Stimulated activated naive B cell treated with anti-CD40 and anti-IgM and Interleukin-4, amounts not matched to agents 10 μg/mL and 1 μg/mL and 100 μg/mL, for 72 hours (primary cell): ENCODE results near the gene WDR1.
A peak's percentile ranks its signal among the peaks of the same experiment; 100 is the strongest.

Source experiments
- ATAC-seq, 2 donors: fragments of 150-1000 bp; cut with Tn5 transposase; replicated peaks; 2 replicates each; pipeline ENCODE4 v1.10.0; 2021; ENCODE audit warnings: moderate library complexity in 1 of 2
- DNase-seq: peaks from one replicate; pipeline ENCODE4 v3.0.0; 2021
- H3K27ac Mint-ChIP-seq: one replicate; pipeline ENCODE4 v1.8.0; 2022; ENCODE audit warnings: mild to moderate bottlenecking, mixed read lengths
- H3K27me3 Mint-ChIP-seq, 2 donors: one replicate each; pipeline ENCODE4 v1.8.0; 2022; ENCODE audit warnings: mixed read lengths in 2 of 2
- H3K36me3 Mint-ChIP-seq, 2 donors: one replicate each; pipeline ENCODE4 v1.8.0; 2022; ENCODE audit warnings: mixed read lengths in 2 of 2, mild to moderate bottlenecking in 1 of 2
- H3K4me1 Mint-ChIP-seq, 2 donors: one replicate each; pipeline ENCODE4 v1.8.0; 2022; ENCODE audit warnings: mixed read lengths in 2 of 2, mild to moderate bottlenecking in 1 of 2
- H3K4me3 Mint-ChIP-seq, 2 donors: one replicate each; pipeline ENCODE4 v1.8.0; 2022; ENCODE audit warnings: mild to moderate bottlenecking in 2 of 2, mixed read lengths in 2 of 2, moderate library complexity in 1 of 2
- H3K9me3 Mint-ChIP-seq, 2 donors: one replicate each; pipeline ENCODE4 v1.8.0; 2022; ENCODE audit warnings: mixed read lengths in 2 of 2, mild to moderate bottlenecking in 1 of 2

The WDR1 gene, protein sequence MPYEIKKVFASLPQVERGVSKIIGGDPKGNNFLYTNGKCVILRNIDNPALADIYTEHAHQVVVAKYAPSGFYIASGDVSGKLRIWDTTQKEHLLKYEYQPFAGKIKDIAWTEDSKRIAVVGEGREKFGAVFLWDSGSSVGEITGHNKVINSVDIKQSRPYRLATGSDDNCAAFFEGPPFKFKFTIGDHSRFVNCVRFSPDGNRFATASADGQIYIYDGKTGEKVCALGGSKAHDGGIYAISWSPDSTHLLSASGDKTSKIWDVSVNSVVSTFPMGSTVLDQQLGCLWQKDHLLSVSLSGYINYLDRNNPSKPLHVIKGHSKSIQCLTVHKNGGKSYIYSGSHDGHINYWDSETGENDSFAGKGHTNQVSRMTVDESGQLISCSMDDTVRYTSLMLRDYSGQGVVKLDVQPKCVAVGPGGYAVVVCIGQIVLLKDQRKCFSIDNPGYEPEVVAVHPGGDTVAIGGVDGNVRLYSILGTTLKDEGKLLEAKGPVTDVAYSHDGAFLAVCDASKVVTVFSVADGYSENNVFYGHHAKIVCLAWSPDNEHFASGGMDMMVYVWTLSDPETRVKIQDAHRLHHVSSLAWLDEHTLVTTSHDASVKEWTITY

DNA sequence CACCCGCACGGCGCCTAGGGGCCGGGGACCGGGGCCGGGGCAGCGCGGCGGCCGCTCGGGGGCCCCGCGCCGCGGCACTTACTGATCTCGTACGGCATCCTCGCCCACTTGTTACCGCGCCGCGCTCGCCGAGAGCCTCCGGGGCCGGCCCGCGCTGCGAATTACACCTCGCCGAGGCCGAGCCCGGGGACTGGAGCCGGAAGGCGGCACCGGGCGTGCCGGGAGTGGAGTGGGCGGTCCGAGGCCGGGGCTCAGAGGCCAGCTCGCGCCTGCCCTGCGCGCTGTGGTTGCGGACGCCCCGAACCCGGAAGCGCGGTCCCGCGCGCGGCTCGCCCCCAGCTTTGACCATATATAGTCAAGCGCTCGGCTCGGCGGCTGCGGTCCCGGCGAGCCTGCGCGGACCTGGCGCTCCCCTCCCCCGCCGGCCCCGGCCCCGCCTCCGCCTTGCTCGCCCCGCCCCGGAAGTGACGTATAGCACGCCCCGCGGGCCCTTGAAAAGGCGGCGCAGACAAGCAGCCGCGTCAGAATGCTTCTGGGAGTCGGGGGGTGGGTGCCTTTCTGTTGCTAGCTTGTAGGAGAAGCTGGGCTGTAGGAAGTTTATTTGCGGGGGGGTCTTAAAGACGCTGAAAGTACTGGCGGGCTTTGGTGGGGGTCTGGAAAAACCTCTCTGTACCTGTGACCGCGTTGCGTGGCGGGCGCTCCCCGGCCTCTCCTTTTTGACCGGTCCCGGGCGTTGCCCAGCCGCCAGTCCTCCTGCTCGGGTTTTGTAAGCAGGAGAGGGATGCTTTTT lies at the start of gene WDR1:
Gene WDR1 (minus strand): TSS at position 231 of the 790 bp plus-strand sequence. CDS start 133 bp downstream, at position 98.
- H3K36me3 Mint-ChIP-seq = peaks cover 33 to 38% of the 10 kb centered on the region in 2 donors
- no peaks in the 10 kb centered on the region for H3K27me3 Mint-ChIP-seq
- peak; percentile 95 for DNase-seq
- no peaks in the 10 kb centered on the region for H3K9me3 Mint-ChIP-seq
- H3K27ac Mint-ChIP-seq = peak within 1 kb of the TSS; percentile 99
- H3K4me1 Mint-ChIP-seq = peaks cover 47 to 61% of the 10 kb centered on the region in 2 donors
- H3K4me3 Mint-ChIP-seq = peak within 1 kb of the TSS; percentile 95 to 97
- peak; percentile 86 to 88 for ATAC-seq

DNA sequence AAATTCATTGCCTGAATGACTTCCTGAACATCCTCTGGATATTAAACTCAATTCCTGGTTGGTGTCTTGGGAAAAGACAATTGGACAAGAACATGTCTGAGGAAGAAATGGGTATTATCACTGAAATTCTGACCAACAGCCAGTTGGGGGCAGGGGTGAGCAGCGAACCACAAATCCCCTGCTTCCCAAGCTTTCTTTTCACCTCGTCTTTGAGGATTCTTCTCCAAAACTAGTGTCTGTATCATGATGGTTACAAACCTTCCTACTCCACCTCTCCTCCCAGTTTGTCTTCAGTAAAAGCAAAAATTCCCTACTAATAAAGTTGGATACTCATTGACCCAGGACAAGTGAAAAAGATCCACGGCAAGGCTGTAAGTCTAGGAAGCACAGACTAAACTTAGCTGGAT lies 48.3 kb upstream of the WDR1 start:
- Mint-ChIP-seq H3K27me3 (peaks cover 4 to 5% of the 10 kb centered on the region in 2 donors), H3K9me3 (no peaks in the 10 kb centered on the region), H3K4me1 (no peaks in the 10 kb centered on the region), H3K36me3 (no peaks in the 10 kb centered on the region), H3K4me3 (no peak overlapping the region), H3K27ac (no peak overlapping the region)
- DNase-seq = no peak
- ATAC-seq = no peak

DNA sequence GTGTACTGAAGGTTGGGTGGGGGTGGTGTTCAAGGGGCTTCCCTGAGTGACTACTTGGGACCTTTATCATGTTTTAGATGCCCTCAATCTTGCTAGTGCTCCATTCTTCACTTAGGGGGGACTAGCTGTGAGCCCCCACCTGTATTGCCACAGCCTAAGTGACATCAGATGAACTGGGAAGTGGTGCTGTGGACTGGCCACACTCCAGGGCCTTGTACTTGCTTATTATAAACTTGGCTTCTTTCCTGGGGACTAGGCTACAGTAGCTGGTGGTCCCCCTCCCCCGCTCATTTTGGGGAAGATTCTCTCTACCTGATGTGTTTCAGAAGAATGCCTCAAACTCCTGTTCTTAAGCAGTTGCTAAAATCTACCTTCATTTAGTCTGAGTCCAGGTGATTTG lies 46.7 kb upstream of the WDR1 start:
- no peak for ATAC-seq
- no peak overlapping the region for H3K4me3 Mint-ChIP-seq

DNA sequence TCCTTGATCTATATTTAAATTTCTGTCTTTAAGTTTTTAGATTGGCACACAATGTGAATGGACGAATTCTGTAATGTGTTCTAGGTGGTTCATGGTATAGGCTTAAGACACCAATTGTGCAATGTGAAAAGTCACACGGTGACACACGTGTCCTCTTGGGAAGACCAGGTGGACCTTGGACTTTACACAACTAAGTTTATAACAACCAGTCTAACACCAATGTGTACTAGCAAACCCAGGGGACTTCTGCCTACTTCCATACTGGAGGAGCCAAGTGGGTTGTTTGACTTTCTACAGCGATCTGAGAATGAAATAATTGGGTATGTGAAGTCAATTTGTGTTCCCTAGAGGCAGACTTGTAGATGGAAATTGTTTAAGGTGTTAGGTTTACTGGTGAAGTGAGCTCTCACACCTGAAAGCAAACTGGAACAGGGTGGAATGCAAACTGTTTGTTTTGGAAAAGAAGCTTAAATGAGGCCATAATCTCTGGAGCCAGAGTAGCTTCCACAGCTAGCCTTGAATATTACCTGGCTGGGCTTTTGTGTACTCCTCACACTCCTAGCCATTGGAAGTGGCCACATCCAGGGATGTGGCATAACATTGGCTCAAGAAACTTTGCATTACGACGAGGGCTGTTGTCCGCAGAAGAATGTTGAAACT lies 45.9 kb upstream of the WDR1 start:
- no peak overlapping the region for H3K4me3 Mint-ChIP-seq
- H3K36me3 Mint-ChIP-seq = no peaks in the 10 kb centered on the region
- H3K4me1 Mint-ChIP-seq = peaks cover 4 to 5% of the 10 kb centered on the region in 2 donors
- H3K27me3 Mint-ChIP-seq = peaks cover 0 to 9% of the 10 kb centered on the region in 2 donors
- H3K27ac Mint-ChIP-seq = no peak overlapping the region
- H3K9me3 Mint-ChIP-seq = no peaks in the 10 kb centered on the region
- ATAC-seq (no peak), DNase-seq (no peak)

More for the DNA sequence above, 46.7 kb upstream of the WDR1 start:
- no peaks in the 10 kb centered on the region for H3K36me3 Mint-ChIP-seq
- H3K27me3 Mint-ChIP-seq = peaks cover 0 to 4% of the 10 kb centered on the region in 2 donors
- no peaks in the 10 kb centered on the region for H3K9me3 Mint-ChIP-seq
- H3K4me1 Mint-ChIP-seq = no peaks in the 10 kb centered on the region
- DNase-seq = no peak
- H3K27ac Mint-ChIP-seq = no peak overlapping the region

DNA sequence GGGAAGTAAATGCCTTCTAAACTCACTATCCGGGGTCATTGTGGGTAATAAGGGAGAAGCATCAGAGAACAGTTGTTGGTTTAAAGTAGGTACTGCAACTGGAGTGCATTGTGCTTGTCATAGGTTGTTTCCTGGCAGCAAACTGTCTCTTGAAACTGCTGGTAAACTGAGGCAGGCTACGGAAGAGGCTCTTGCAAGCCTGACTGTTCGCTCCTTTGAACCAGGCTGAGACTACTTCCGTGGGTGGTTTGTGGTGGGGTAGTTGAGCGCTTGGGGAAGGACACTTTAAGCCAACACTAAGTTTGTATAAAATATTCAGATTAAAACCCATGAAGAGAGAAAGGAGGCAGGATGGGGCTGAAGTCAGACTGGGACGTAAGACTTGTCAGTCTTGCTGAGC lies 45.2 kb upstream of the WDR1 start:
- Mint-ChIP-seq H3K4me3 (no peak overlapping the region), H3K4me1 (peaks cover 5 to 7% of the 10 kb centered on the region in 2 donors), H3K9me3 (no peaks in the 10 kb centered on the region), H3K36me3 (no peaks in the 10 kb centered on the region), H3K27me3 (peaks cover 3 to 10% of the 10 kb centered on the region in 2 donors), H3K27ac (no peak overlapping the region)
- no peak for DNase-seq
- ATAC-seq = no peak

DNA sequence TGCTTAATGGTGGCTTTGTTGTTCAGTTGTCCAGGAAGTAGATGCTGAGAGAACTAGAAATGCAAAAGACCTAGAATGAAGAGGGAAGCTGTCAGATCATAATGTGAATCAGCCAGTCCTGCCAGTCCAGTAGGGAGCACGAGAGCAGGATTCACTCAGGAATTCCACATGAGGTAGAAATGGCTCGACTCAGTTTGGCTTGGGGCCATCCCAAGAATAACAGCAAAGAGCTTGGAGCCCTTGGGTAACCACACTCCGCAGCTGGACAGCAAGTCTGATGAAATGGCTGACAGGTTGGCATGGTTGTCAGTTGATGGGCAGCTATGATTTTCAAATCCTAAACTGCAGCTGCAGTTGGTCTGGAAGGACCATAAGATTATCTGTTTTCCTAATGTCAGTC lies 44.5 kb upstream of the WDR1 start:
- Mint-ChIP-seq H3K27ac (no peak overlapping the region), H3K27me3 (peaks cover 10 to 16% of the 10 kb centered on the region in 2 donors), H3K36me3 (no peaks in the 10 kb centered on the region), H3K4me3 (no peak overlapping the region), H3K4me1 (peaks cover 5 to 7% of the 10 kb centered on the region in 2 donors), H3K9me3 (no peaks in the 10 kb centered on the region)
- no peak for ATAC-seq
- no peak for DNase-seq

DNA sequence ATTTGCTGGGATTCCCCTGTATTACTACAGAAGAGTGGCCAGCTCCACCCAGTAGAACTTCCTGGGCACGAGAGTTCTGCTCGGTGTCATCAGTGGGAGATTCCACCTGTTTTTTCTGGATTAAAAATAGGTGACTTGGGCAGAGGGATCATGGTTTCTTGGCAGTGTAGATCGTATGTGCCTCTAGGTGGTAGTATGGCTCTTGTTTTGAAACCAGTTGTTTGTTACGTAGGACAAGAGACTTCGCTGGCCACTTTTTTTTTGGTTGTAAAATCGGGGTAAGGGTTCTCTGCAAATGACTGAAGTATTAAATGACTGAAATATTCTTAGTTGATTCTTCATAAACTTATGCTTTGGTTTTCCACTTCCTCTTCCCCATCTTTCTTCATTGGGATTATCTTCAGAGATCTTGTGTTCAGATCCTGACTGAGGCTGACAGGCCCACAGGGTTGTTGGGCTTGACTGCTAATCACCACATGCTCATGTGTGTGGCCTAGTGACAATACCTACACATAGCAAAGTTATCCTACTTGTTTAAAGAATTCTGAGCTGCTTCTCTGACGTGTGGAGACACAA lies 43.8 kb upstream of the WDR1 start:
- DNase-seq (no peak), ATAC-seq (no peak)
- Mint-ChIP-seq H3K27ac (no peak overlapping the region), H3K36me3 (no peaks in the 10 kb centered on the region), H3K4me3 (no peak overlapping the region), H3K4me1 (peaks cover 5 to 7% of the 10 kb centered on the region in 2 donors), H3K9me3 (no peaks in the 10 kb centered on the region), H3K27me3 (peaks cover 16 to 22% of the 10 kb centered on the region in 2 donors)

DNA sequence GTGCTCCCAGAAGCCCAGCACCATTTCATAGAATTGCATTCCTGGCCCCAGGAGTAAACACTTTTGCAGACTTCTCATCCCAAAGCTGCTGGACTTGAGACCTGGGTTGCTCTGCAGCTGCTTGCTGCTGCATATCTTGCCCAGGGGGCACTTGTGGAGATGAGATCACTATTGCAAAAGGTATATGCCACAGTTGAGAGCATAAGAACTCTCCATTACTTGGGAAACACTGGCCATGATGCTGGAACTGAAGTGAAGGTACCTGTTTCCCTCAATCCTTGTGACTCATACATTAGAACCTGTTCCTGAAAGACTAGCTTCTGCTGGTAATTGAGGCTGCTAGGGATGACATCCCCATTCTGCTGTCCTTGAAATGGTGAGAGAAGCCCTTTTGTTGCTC lies 43.1 kb upstream of the WDR1 start:
- H3K4me3 Mint-ChIP-seq = no peak overlapping the region
- H3K27ac Mint-ChIP-seq = no peak overlapping the region
- DNase-seq = no peak
- H3K4me1 Mint-ChIP-seq = peaks cover 5 to 7% of the 10 kb centered on the region in 2 donors
- ATAC-seq = no peak
- H3K36me3 Mint-ChIP-seq = no peaks in the 10 kb centered on the region
- H3K27me3 Mint-ChIP-seq = peaks cover 23 to 28% of the 10 kb centered on the region in 2 donors
- H3K9me3 Mint-ChIP-seq = no peaks in the 10 kb centered on the region

DNA sequence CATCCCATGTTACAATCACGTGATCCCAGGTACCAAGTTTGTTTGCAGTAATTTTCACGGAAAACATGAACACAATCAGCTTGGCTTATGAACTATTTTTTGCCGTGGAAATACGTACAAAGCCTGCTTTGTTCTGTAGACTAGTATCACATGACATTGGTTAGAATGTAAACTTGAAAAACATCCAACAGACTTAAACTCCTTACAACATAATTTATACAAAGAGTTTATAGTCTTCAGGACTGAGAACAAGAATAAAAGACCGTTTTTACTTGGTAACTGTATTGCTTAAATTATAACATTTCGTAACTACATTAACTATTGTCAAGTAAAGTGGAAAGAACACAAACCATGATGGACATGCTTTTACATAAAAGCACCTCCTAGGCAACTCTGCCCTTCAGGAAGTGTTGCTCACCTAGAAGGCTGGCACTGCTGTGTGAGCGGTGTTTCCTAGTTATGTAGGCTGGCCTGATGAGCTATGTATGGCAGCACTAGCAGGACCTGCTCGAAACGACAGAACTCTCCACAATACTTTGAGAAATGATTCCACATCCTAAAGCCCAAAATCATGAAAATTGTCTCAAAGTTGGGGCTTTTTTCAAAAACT lies 41.8 kb upstream of the WDR1 start:
- Mint-ChIP-seq H3K36me3 (no peaks in the 10 kb centered on the region), H3K27ac (no peak overlapping the region), H3K4me3 (no peak overlapping the region), H3K4me1 (peaks cover 5 to 7% of the 10 kb centered on the region in 2 donors), H3K27me3 (peaks cover 23 to 24% of the 10 kb centered on the region in 2 donors), H3K9me3 (no peaks in the 10 kb centered on the region)
- ATAC-seq (no peak), DNase-seq (no peak)

DNA sequence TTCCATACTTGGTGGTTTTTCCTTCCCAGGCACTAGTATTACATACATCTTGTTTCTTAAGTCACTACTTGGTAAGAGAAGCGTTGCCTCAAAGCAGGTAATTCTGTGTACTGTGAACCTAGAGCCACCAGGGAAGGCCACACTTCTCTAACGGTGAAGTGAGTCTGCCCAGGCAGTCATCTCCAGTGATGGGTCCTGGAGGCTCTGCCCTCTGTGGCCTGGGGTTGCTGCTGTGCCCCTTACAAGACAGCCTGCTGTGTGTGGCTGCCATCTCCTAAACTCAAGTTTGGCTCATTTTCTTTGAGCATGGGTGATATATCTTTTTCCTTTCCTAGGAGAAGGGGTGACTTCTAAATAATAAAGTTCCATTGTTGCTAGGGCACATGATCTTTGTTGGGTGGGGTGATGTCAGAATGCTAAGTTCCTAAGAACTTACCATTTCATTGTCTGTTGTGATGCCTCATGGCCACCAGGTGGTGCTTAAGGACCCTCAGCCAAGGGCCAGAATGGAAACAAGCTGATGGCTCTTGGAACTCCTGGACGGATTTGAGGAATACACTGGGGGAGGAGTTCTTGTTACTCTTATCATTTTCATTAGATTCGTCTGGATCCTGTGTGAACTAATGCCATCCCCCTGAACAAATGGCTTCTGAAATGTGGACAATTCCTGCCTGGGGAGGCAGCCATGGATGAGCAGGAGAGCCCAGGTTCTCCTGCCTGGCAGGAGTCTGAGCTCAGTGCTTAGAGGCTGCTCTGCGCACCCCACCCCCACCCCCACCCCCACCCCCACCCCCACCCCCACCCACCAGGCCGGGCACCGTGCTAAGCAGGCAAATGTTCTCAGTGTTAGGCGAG lies 41.1 kb upstream of the WDR1 start:
- Mint-ChIP-seq H3K4me1 (peaks cover 5 to 7% of the 10 kb centered on the region in 2 donors), H3K36me3 (no peaks in the 10 kb centered on the region), H3K27me3 (peaks cover 23 to 24% of the 10 kb centered on the region in 2 donors), H3K4me3 (no peak overlapping the region), H3K9me3 (no peaks in the 10 kb centered on the region), H3K27ac (peak overlapping the region; percentile 53)
- ATAC-seq = peak; percentile 82 to 83
- peak; percentile 20 for DNase-seq

DNA sequence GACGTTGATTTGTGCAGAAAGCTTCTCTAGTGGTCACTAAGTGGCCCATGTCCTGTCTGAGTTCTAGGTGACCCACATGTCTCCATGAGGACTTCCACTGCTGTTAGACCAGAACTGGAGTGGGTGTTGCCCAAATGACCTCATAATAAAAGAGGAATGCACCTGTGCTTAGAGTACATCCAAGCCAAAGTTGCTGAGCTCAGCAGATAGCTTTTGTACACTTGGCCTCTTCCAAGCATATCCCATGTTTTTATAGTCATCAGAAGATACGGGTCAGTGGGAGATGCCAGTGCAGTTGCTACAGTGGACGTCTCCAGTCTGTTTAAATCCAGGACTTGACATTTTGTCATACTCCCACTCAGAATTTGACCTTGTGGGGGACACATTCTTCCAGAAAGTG lies 37.6 kb upstream of the WDR1 start:
- Mint-ChIP-seq H3K27ac (no peak overlapping the region), H3K9me3 (no peaks in the 10 kb centered on the region)
- no peak for ATAC-seq

DNA sequence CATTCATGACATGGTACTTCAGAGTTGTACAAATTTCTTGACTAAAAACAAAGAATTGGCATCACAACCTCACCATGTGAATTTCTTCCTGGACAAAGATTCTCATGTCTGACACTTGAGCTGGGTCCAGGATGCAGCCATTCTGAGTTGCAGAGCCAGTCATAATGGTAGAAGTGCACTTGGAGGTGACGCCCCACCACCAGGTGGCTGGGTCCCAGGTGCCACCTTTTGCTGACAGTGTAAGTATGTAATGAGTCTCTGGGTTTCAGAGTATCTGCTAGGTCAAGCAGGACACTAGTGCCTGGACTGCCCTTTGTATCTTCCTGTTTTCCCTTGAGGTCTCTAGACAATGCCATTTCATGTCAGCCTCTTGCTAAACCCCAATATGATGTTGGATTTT lies 36.6 kb upstream of the WDR1 start:
- H3K9me3 Mint-ChIP-seq = no peaks in the 10 kb centered on the region
- H3K27ac Mint-ChIP-seq = no peak overlapping the region
- no peaks in the 10 kb centered on the region for H3K36me3 Mint-ChIP-seq
- H3K27me3 Mint-ChIP-seq = peaks cover 43 to 48% of the 10 kb centered on the region in 2 donors
- DNase-seq (no peak), ATAC-seq (peak in 1 of 2 donors; percentile 26)
- H3K4me1 Mint-ChIP-seq = peaks cover 27 to 34% of the 10 kb centered on the region in 2 donors
- H3K4me3 Mint-ChIP-seq = no peak overlapping the region

More for the DNA sequence above, 37.6 kb upstream of the WDR1 start:
- DNase-seq = no peak
- H3K36me3 Mint-ChIP-seq = no peaks in the 10 kb centered on the region
- H3K27me3 Mint-ChIP-seq = peaks cover 38 to 39% of the 10 kb centered on the region in 2 donors
- H3K4me1 Mint-ChIP-seq = peaks cover 27 to 34% of the 10 kb centered on the region in 2 donors
- no peak overlapping the region for H3K4me3 Mint-ChIP-seq

DNA sequence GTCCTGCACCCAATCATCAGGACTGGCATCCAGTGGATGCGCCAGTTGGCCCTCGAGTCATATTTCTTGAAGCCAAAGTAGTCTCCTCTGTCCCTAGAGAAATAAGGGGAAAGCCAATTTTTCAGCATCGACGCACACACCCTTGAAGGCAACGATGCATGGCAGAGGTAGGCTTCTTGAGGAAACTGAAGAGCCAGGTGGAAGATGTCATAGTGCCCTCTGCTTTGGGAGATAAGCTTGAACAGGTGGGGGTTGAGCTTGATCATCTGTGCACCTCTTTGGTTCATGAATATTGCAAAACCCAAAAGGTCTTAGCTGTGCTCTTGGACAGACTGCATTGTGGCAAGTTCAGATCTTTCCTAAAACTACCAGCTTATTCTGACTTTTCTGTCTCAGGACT lies 34.6 kb upstream of the WDR1 start:
- no peaks in the 10 kb centered on the region for H3K36me3 Mint-ChIP-seq
- no peak overlapping the region for H3K4me3 Mint-ChIP-seq
- peaks cover 22 to 27% of the 10 kb centered on the region in 2 donors for H3K4me1 Mint-ChIP-seq
- H3K27ac Mint-ChIP-seq = no peak overlapping the region
- peak; percentile 93 to 94 for ATAC-seq
- no peaks in the 10 kb centered on the region for H3K9me3 Mint-ChIP-seq
- peak; percentile 70 for DNase-seq
- H3K27me3 Mint-ChIP-seq = peaks cover 43 to 47% of the 10 kb centered on the region in 2 donors
